Measurements from ENCODE around the gene NDUFB10.

- TF ChIP-seq CTCF (IDR thresholded peaks at IDR 0.05; ENCODE audit: poor library complexity, severe bottlenecking) (no peak), MXI1 (conservative IDR thresholded peaks at IDR 0.05; ENCODE audit: poor library complexity, severe bottlenecking) (no peak), REST (IDR thresholded peaks at IDR 0.05; ENCODE audit: borderline replicate concordance) (no peak)
Measured at GRCh38 chr16:1936945-1937479, 22.3 kb upstream of the NDUFB10 start.
